HG02759 (cell line): Measurements from ENCODE around the gene RBMS3.
"Not testable (repeated sequence)": the region's sequence is repeated elsewhere in the genome, so short reads cannot be mapped to it uniquely, and the experiment has no call there.

Experiments used
- ATAC-seq: cut with Tn5 transposase; IDR thresholded peaks from one replicate; pipeline ENCODE4 v1.9.1; 2021; ENCODE audit warnings: mild to moderate bottlenecking, moderate library complexity; ENCODE audit not compliant: unreplicated experiment

Gene RBMS3

GRCh38 chr3:30042274-30042859, 761.5 kb downstream of the RBMS3 start:
- no peak for ATAC-seq

- ATAC-seq: no peak
Measured at GRCh38 chr3:30042916-30043555, 762.2 kb downstream of the RBMS3 start.

GRCh38 chr3:30044515-30044914, 763.6 kb downstream of the RBMS3 start:
- no peak for ATAC-seq

GRCh38 chr3:30048431-30048830, 767.6 kb downstream of the RBMS3 start:
- no peak for ATAC-seq

GRCh38 chr3:30050116-30050515, 769.2 kb downstream of the RBMS3 start:
- ATAC-seq: not testable (repeated sequence)

GRCh38 chr3:30059240-30059639, 778.4 kb downstream of the RBMS3 start:
- ATAC-seq: no peak
